Mammary epithelial cell (primary cell): ENCODE measurements around the gene INPP5A.

Experiments used
- EZH2 ChIP-seq: IDR thresholded peaks from 2 replicates; pipeline ENCODE4 v1.6.1; 2012; ENCODE audit warnings: low read length, inconsistent platforms, borderline replicate concordance
- TF ChIP-seq, protein P1 (sequence below), 2 donors: IDR thresholded peaks in 1 of 2; conservative IDR thresholded peaks in 1 of 2; 2 replicates each; pipeline ENCODE4 v1.5.1; 2011 to 2012; ENCODE audit warnings: inconsistent platforms in 2 of 2, low read length in 2 of 2, mild to moderate bottlenecking in 2 of 2, control low read depth in 1 of 2, low read depth in 1 of 2; ENCODE audit not compliant: insufficient read depth in 1 of 2; ENCODE audit errors: extremely low read depth in 1 of 2

GRCh38 chr10:132777441-132777840, 239.9 kb downstream of the INPP5A start:
- TF ChIP-seq, protein P1, sequence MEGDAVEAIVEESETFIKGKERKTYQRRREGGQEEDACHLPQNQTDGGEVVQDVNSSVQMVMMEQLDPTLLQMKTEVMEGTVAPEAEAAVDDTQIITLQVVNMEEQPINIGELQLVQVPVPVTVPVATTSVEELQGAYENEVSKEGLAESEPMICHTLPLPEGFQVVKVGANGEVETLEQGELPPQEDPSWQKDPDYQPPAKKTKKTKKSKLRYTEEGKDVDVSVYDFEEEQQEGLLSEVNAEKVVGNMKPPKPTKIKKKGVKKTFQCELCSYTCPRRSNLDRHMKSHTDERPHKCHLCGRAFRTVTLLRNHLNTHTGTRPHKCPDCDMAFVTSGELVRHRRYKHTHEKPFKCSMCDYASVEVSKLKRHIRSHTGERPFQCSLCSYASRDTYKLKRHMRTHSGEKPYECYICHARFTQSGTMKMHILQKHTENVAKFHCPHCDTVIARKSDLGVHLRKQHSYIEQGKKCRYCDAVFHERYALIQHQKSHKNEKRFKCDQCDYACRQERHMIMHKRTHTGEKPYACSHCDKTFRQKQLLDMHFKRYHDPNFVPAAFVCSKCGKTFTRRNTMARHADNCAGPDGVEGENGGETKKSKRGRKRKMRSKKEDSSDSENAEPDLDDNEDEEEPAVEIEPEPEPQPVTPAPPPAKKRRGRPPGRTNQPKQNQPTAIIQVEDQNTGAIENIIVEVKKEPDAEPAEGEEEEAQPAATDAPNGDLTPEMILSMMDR (conservative IDR thresholded peaks at IDR 0.05 in 1 of 2, IDR thresholded peaks at IDR 0.05 in 1 of 2; ENCODE audit: extremely low read depth in 1 of 2, insufficient read depth in 1 of 2, low read depth in 1 of 2, low read length in 2 of 2), result no peak
- no peak for TF ChIP-seq EZH2
